Effector memory CD8-positive, alpha-beta T cell (primary cell): ENCODE measurements around the gene CEP104.

Experiments
- ATAC-seq: fragments of 150-1000 bp; cut with Tn5 transposase; replicated peaks from 2 replicates; pipeline ENCODE4 v1.10.0; 2021; ENCODE audit warnings: mild to moderate bottlenecking, moderate library complexity
- DNase-seq, 3 experiments: peaks; one replicate each; pipeline ENCODE4 v3.0.0; 2021
- H3K27ac Mint-ChIP-seq, 2 donors: one replicate each; pipeline ENCODE4 v1.8.0; 2022; ENCODE audit warnings: mild to moderate bottlenecking in 2 of 2, mixed read lengths in 2 of 2, moderate library complexity in 2 of 2
- H3K27me3 Mint-ChIP-seq, 2 donors: one replicate each; pipeline ENCODE4 v1.8.0; 2022; ENCODE audit warnings: mixed read lengths in 2 of 2
- H3K36me3 Mint-ChIP-seq: one replicate; pipeline ENCODE4 v1.8.0; 2022; ENCODE audit warnings: mild to moderate bottlenecking, moderate library complexity, mixed read lengths; ENCODE audit not compliant: insufficient read depth
- H3K4me1 Mint-ChIP-seq, 2 donors: one replicate each; pipeline ENCODE4 v1.8.0; 2022; ENCODE audit warnings: low read depth in 2 of 2, mixed read lengths in 2 of 2
- H3K4me3 Mint-ChIP-seq, 2 donors: one replicate each; pipeline ENCODE4 v1.8.0; 2022; ENCODE audit warnings: mild to moderate bottlenecking in 2 of 2, mixed read lengths in 2 of 2, moderate library complexity in 2 of 2
- H3K9me3 Mint-ChIP-seq, 2 donors: one replicate each; pipeline ENCODE4 v1.8.0; 2022; ENCODE audit warnings: mixed read lengths in 2 of 2
- total RNA-seq, 9 experiments: gene quantifications; one replicate each; lab custom pipeline; 2026; lab: John Stamatoyannopoulos, UW

The CEP104 gene
- 21.5 to 97.7 (median 58.8) reads per million in 9 experiments for total RNA-seq

GRCh38 chr1:3856923-3857790, at the start of gene CEP104, which contains the start of gene DFFB:
Gene CEP104 (minus strand): TSS chr1:3857211. CDS start chr1:3852407, 4,804 bp downstream.
Gene DFFB (plus strand): TSS chr1:3857476. CDS start chr1:3857604, 128 bp downstream.
- peaks cover 24% of the 10 kb centered on the region for H3K36me3 Mint-ChIP-seq
- no peaks in the 10 kb centered on the region for H3K9me3 Mint-ChIP-seq
- peak; percentile 94 to 96 (median 96) for DNase-seq
- peak; percentile 94 for ATAC-seq
- H3K4me1 Mint-ChIP-seq: peaks cover 19 to 22% of the 10 kb centered on the region in 2 donors
- H3K27me3 Mint-ChIP-seq: no peaks in the 10 kb centered on the region
- H3K27ac Mint-ChIP-seq: peak within 1 kb of the TSS; percentile 96
- peak within 1 kb of the TSS; percentile 99 for H3K4me3 Mint-ChIP-seq

GRCh38 chr1:3906672-3907020, 49.6 kb upstream of the CEP104 start:
- Mint-ChIP-seq H3K27me3 (peaks cover 0 to 22% of the 10 kb centered on the region in 2 donors), H3K9me3 (no peaks in the 10 kb centered on the region), H3K27ac (no peak overlapping the region), H3K4me1 (peaks cover 17 to 22% of the 10 kb centered on the region in 2 donors), H3K4me3 (no peak overlapping the region), H3K36me3 (peaks cover 2% of the 10 kb centered on the region)
- DNase-seq: no peak
- no peak for ATAC-seq

GRCh38 chr1:3905953-3906671, 49.1 kb upstream of the CEP104 start:
- H3K27me3 Mint-ChIP-seq: peaks cover 0 to 17% of the 10 kb centered on the region in 2 donors
- no peak overlapping the region for H3K27ac Mint-ChIP-seq
- peaks cover 2% of the 10 kb centered on the region for H3K36me3 Mint-ChIP-seq
- DNase-seq: no peak
- H3K4me1 Mint-ChIP-seq: peaks cover 17 to 21% of the 10 kb centered on the region in 2 donors
- no peak overlapping the region for H3K4me3 Mint-ChIP-seq
- no peaks in the 10 kb centered on the region for H3K9me3 Mint-ChIP-seq
- ATAC-seq: no peak

GRCh38 chr1:3905266-3905952, 48.4 kb upstream of the CEP104 start:
- DNase-seq: no peak
- no peak for ATAC-seq
- Mint-ChIP-seq H3K36me3 (peaks cover 5% of the 10 kb centered on the region), H3K27me3 (peaks cover 0 to 10% of the 10 kb centered on the region in 2 donors), H3K9me3 (no peaks in the 10 kb centered on the region), H3K27ac (peak overlapping the region in 1 of 2 donors; percentile 68), H3K4me1 (peaks cover 15 to 17% of the 10 kb centered on the region in 2 donors), H3K4me3 (no peak overlapping the region)

- Mint-ChIP-seq H3K4me3 (no peak overlapping the region), H3K27ac (peak overlapping the region in 1 of 2 donors; percentile 68), H3K4me1 (peaks cover 17 to 20% of the 10 kb centered on the region in 2 donors), H3K9me3 (no peaks in the 10 kb centered on the region), H3K27me3 (peaks cover 0 to 4% of the 10 kb centered on the region in 2 donors), H3K36me3 (peaks cover 7% of the 10 kb centered on the region)
- DNase-seq (no peak), ATAC-seq (no peak)
Observed at GRCh38 chr1:3904843-3905185, 47.8 kb upstream of the CEP104 start.

GRCh38 chr1:3904006-3904842, 47.2 kb upstream of the CEP104 start:
- Mint-ChIP-seq H3K4me3 (peak overlapping the region in 1 of 2 donors; percentile 97), H3K27ac (peak overlapping the region; percentile 69 to 92), H3K36me3 (peaks cover 8% of the 10 kb centered on the region), H3K4me1 (peaks cover 19 to 20% of the 10 kb centered on the region in 2 donors), H3K9me3 (no peaks in the 10 kb centered on the region), H3K27me3 (no peaks in the 10 kb centered on the region)
- no peak for DNase-seq
- ATAC-seq: no peak

GRCh38 chr1:3903141-3904005, 46.4 kb upstream of the CEP104 start:
- Mint-ChIP-seq H3K27me3 (no peaks in the 10 kb centered on the region), H3K4me1 (peaks cover 23 to 28% of the 10 kb centered on the region in 2 donors), H3K36me3 (peaks cover 9% of the 10 kb centered on the region), H3K9me3 (peaks cover 0 to 1% of the 10 kb centered on the region in 2 donors), H3K4me3 (peak overlapping the region; percentile 84 to 97), H3K27ac (peak overlapping the region; percentile 69 to 92)
- no peak for ATAC-seq
- DNase-seq: no peak

GRCh38 chr1:3902571-3903091, 45.6 kb upstream of the CEP104 start:
- peaks cover 0 to 2% of the 10 kb centered on the region in 2 donors for H3K9me3 Mint-ChIP-seq
- H3K27ac Mint-ChIP-seq: peak overlapping the region; percentile 46 to 92
- no peak for DNase-seq
- no peaks in the 10 kb centered on the region for H3K27me3 Mint-ChIP-seq
- H3K4me1 Mint-ChIP-seq: peaks cover 23 to 32% of the 10 kb centered on the region in 2 donors
- peaks cover 9% of the 10 kb centered on the region for H3K36me3 Mint-ChIP-seq
- H3K4me3 Mint-ChIP-seq: peak overlapping the region; percentile 84 to 97
- ATAC-seq: no peak

GRCh38 chr1:3902111-3902511, 45.1 kb upstream of the CEP104 start:
- peaks cover 9% of the 10 kb centered on the region for H3K36me3 Mint-ChIP-seq
- peak overlapping the region; percentile 84 to 97 for H3K4me3 Mint-ChIP-seq
- peaks cover 23 to 32% of the 10 kb centered on the region in 2 donors for H3K4me1 Mint-ChIP-seq
- no peak for DNase-seq
- H3K27ac Mint-ChIP-seq: no peak overlapping the region
- no peaks in the 10 kb centered on the region for H3K27me3 Mint-ChIP-seq
- peaks cover 0 to 2% of the 10 kb centered on the region in 2 donors for H3K9me3 Mint-ChIP-seq
- no peak for ATAC-seq

- DNase-seq (peak; percentile 75 to 83 (median 82)), ATAC-seq (peak; percentile 35)
- H3K27me3 Mint-ChIP-seq: no peaks in the 10 kb centered on the region
- peak overlapping the region; percentile 84 to 97 for H3K4me3 Mint-ChIP-seq
- peaks cover 0 to 2% of the 10 kb centered on the region in 2 donors for H3K9me3 Mint-ChIP-seq
- peaks cover 14% of the 10 kb centered on the region for H3K36me3 Mint-ChIP-seq
- peak overlapping the region; percentile 93 to 95 for H3K27ac Mint-ChIP-seq
- H3K4me1 Mint-ChIP-seq: peaks cover 27 to 36% of the 10 kb centered on the region in 2 donors
Observed at GRCh38 chr1:3900969-3901529, 44.0 kb upstream of the CEP104 start.

- DNase-seq: peak; percentile 90 to 93 (median 91)
- Mint-ChIP-seq H3K4me3 (peak within 1 kb of the TSS; percentile 84 to 97), H3K4me1 (peaks cover 27 to 40% of the 10 kb centered on the region in 2 donors), H3K27me3 (no peaks in the 10 kb centered on the region), H3K27ac (peak within 1 kb of the TSS; percentile 93 to 95), H3K9me3 (peaks cover 0 to 2% of the 10 kb centered on the region in 2 donors), H3K36me3 (peaks cover 15% of the 10 kb centered on the region)
- peak; percentile 80 for ATAC-seq
Observed at GRCh38 chr1:3900150-3900968, 43.3 kb upstream of the CEP104 start, which contains the start of gene C1orf174. Gene C1orf174 (minus strand): TSS chr1:3900272. CDS start chr1:3900186, 86 bp downstream.
